Measurements from ENCODE around the gene ARIH2. TPM values are rescaled to one million over a fixed set of nuclear protein-coding genes. Genes with fewer than 3 reads are reported as not detected.

ARIH2 gene
- total RNA-seq (2021; ENCODE audit: unreplicated experiment) (77.0 TPM), Bru-seq, nascent RNA (percentile 83 among the genes with signal in this experiment), BruChase-seq, experiment 1, labeled RNA remaining after a 2-hour chase (percentile 84 among the genes with signal in this experiment), BruChase-seq, experiment 2, labeled RNA remaining after a 6-hour chase (percentile 88 among the genes with signal in this experiment)
- 60.7 TPM for polyA plus RNA-seq (2012; ENCODE audit: insufficient read length)
- long read RNA-seq, full-length matches to known transcripts = 125 of 200 reads
- long read RNA-seq, partial matches to known transcripts = 15 of 200 reads
- long read RNA-seq, other reads (novel, unspliced or antisense) = 60 of 200 reads

- TSS peak; percentile 99 for BruUV-seq (replicated peaks)
- H3K36me3 ChIP-seq (ENCODE audit: control insufficient read depth, insufficient read depth, low read length) = peaks cover 6% of the 10 kb centered on the region
- TF ChIP-seq SIN3A (IDR thresholded peaks at IDR 0.05; ENCODE audit: borderline replicate concordance, insufficient read depth, low read depth, low read length) = peak; percentile 88; the same call in 1 of the 2 replicates
- TF ChIP-seq CTCF (IDR thresholded peaks at IDR 0.05) = no peak
- 0 out of 4 replicates have a peak, but pooled peaks of 1 of the 2 experiments have one; percentile 11 for TF ChIP-seq REST (IDR thresholded peaks at IDR 0.05; ENCODE audit: insufficient read depth in 1 of 2, low read depth in 2 of 2, low read length in 1 of 2)
- TF ChIP-seq TCF7L2 (IDR thresholded peaks at IDR 0.05; ENCODE audit: low read depth, low read length) = no peak
- peak; percentile 87 for TF ChIP-seq POLR2AphosphoS5 (IDR thresholded peaks at IDR 0.05; ENCODE audit: low read depth, low read length)
- H3K9me3 ChIP-seq (ENCODE audit: control insufficient read depth, insufficient read depth, low read depth, low read length) = no peaks in the 10 kb centered on the region
- ChIA-PET CTCF (interaction anchor here (0.6 kb wide), 1 partner anchor 232 kb away, joined by 3 read pairs; no protein-coding TSS in a partner anchor), POLR2A (interaction anchor here (0.6 kb wide), 1 partner anchor 73 kb away, joined by 6 read pairs; no protein-coding TSS in a partner anchor)
- peak within 1 kb of the TSS; percentile 75 for H3K27ac ChIP-seq (ENCODE audit: low read length)
- H3K4me3 ChIP-seq (ENCODE audit: low read depth in 2 of 2, low read length in 2 of 2) = peak within 1 kb of the TSS; percentile 71 to 82
- peak; percentile 63 for DNase-seq (ENCODE audit: low read depth, low spot score)
- no peaks in the 10 kb centered on the region; the same call in 1 of the 2 replicates for H3K4me1 ChIP-seq (ENCODE audit: control insufficient read depth, insufficient read depth, low read length)
- in situ Hi-C loops (cut with HindIII; ENCODE audit: low pct_unique_long_range_greater_than_20kb, low sequenced_read_pairs) = no loop called here
- intact Hi-C loops (cut with micrococcal nuclease; ENCODE audit: unreplicated experiment) = no loop called here
- peak; percentile 97 for ATAC-seq
- H3K27me3 ChIP-seq (ENCODE audit: control insufficient read depth, insufficient read depth, low read length) = no peaks in the 10 kb centered on the region
These were observed at the start of gene ARIH2 for GRCh38 chr3:48918388-48919214. ARIH2 (plus strand) TSS chr3:48918842; CDS start chr3:48927559, 8,717 bp downstream.

GRCh38 chr3:48877671-48878070 lies 41.0 kb upstream of the ARIH2 start:
- Histone ChIP-seq H3K4me3 (ENCODE audit: low read depth in 2 of 2, low read length in 2 of 2) (no peak overlapping the region), H3K27me3 (ENCODE audit: control insufficient read depth, insufficient read depth, low read length) (no peaks in the 10 kb centered on the region), H3K27ac (ENCODE audit: low read length) (no peak overlapping the region), H3K36me3 (ENCODE audit: control insufficient read depth, insufficient read depth, low read length) (no peaks in the 10 kb centered on the region), H3K9me3 (ENCODE audit: control insufficient read depth, insufficient read depth, low read depth, low read length) (no peaks in the 10 kb centered on the region), H3K4me1 (ENCODE audit: control insufficient read depth, insufficient read depth, low read length) (no peaks in the 10 kb centered on the region)
- in situ Hi-C loops (cut with HindIII; ENCODE audit: low pct_unique_long_range_greater_than_20kb, low sequenced_read_pairs) (no loop called here), intact Hi-C loops (cut with micrococcal nuclease; ENCODE audit: unreplicated experiment) (no loop called here)
- POLR2A ChIA-PET = no interaction called here
- DNase-seq (ENCODE audit: low read depth, low spot score) (no peak), ATAC-seq (no peak)
- BruUV-seq (replicated peaks) = no TSS peak
- CTCF ChIA-PET = no interaction called here
- TF ChIP-seq TCF7L2 (IDR thresholded peaks at IDR 0.05; ENCODE audit: low read depth, low read length) (no peak), CTCF (IDR thresholded peaks at IDR 0.05) (no peak), SIN3A (IDR thresholded peaks at IDR 0.05; ENCODE audit: borderline replicate concordance, insufficient read depth, low read depth, low read length) (no peak), POLR2AphosphoS5 (IDR thresholded peaks at IDR 0.05; ENCODE audit: low read depth, low read length) (no peak), REST (IDR thresholded peaks at IDR 0.05; ENCODE audit: insufficient read depth in 1 of 2, low read depth in 2 of 2, low read length in 1 of 2) (no peak)
